HEK293 (cell line): ENCODE data around the gene HIF1A.

ENCODE experiments used
- BCL11A ChIP-seq: fragments of 450-650 bp; formaldehyde crosslinking; IDR thresholded peaks from 2 replicates; pipeline ENCODE4 v1.5.1; 2016; ENCODE audit warnings: low read depth, missing biosample characterization, missing genetic modification characterization
- GFI1B ChIP-seq: fragments of 450-650 bp; formaldehyde crosslinking; IDR thresholded peaks from 2 replicates; pipeline ENCODE4 v1.5.1; 2016; ENCODE audit warnings: missing biosample characterization, missing genetic modification characterization
- GLI4 ChIP-seq: fragments of 450-650 bp; formaldehyde crosslinking; IDR thresholded peaks from 2 replicates; pipeline ENCODE4 v1.5.1; 2016; ENCODE audit warnings: missing biosample characterization, missing genetic modification characterization
- TRIM28 ChIP-seq: IDR thresholded peaks from 2 replicates; pipeline ENCODE4 v1.6.1; 2011; ENCODE audit warnings: low read length, control low read depth, borderline replicate concordance
- WT1 ChIP-seq: fragments of 450-650 bp; formaldehyde crosslinking; IDR thresholded peaks from 2 replicates; pipeline ENCODE4 v1.5.1; 2016; ENCODE audit warnings: missing biosample characterization, missing genetic modification characterization
- ZNF114 ChIP-seq: fragments of 450-650 bp; formaldehyde crosslinking; IDR thresholded peaks from 2 replicates; pipeline ENCODE4 v1.5.0; 2017; ENCODE audit warnings: missing biosample characterization, missing genetic modification characterization
- ZNF155 ChIP-seq: fragments of 450-650 bp; formaldehyde crosslinking; IDR thresholded peaks from 2 replicates; pipeline ENCODE4 v1.5.1; 2016; ENCODE audit warnings: missing biosample characterization, missing genetic modification characterization
- ZNF202 ChIP-seq: fragments of 450-650 bp; formaldehyde crosslinking; IDR thresholded peaks from 2 replicates; pipeline ENCODE4 v1.5.1; 2016; ENCODE audit warnings: missing biosample characterization, missing genetic modification characterization, borderline replicate concordance
- ZNF37A ChIP-seq: fragments of 450-650 bp; IDR thresholded peaks from 2 replicates; pipeline ENCODE4 v1.5.1; 2018; ENCODE audit warnings: missing biosample characterization, missing genetic modification characterization
- ZNF530 ChIP-seq: fragments of 450-650 bp; formaldehyde crosslinking; IDR thresholded peaks from 2 replicates; pipeline ENCODE4 v1.5.1; 2016; ENCODE audit warnings: low read depth, missing biosample characterization, missing genetic modification characterization
- ZNF544 ChIP-seq: fragments of 450-650 bp; formaldehyde crosslinking; IDR thresholded peaks from 2 replicates; pipeline ENCODE4 v1.5.0; 2017; ENCODE audit warnings: missing biosample characterization, missing genetic modification characterization
- ZNF560 ChIP-seq: fragments of 450-650 bp; formaldehyde crosslinking; IDR thresholded peaks from 2 replicates; pipeline ENCODE4 v1.5.1; 2017; ENCODE audit warnings: missing biosample characterization, missing genetic modification characterization, borderline replicate concordance
- ZNF670 ChIP-seq: fragments of 450-650 bp; formaldehyde crosslinking; IDR thresholded peaks from 2 replicates; pipeline ENCODE4 v1.5.1; 2016; ENCODE audit warnings: missing biosample characterization, missing genetic modification characterization, low read depth
- ZNF677 ChIP-seq: fragments of 450-650 bp; IDR thresholded peaks from 2 replicates; pipeline ENCODE4 v1.5.0; 2018; ENCODE audit warnings: missing biosample characterization, mild to moderate bottlenecking, missing genetic modification characterization, moderate library complexity
- ZNF785 ChIP-seq: fragments of 450-650 bp; formaldehyde crosslinking; IDR thresholded peaks from 2 replicates; pipeline ENCODE4 v1.5.1; 2016; ENCODE audit warnings: missing biosample characterization, missing genetic modification characterization
- ZNF791 ChIP-seq: fragments of 450-650 bp; formaldehyde crosslinking; IDR thresholded peaks from 2 replicates; pipeline ENCODE4 v1.5.1; 2016; ENCODE audit warnings: missing biosample characterization, missing genetic modification characterization
- ZNF843 ChIP-seq: fragments of 450-650 bp; formaldehyde crosslinking; IDR thresholded peaks from 2 replicates; pipeline ENCODE4 v1.5.1; 2016; ENCODE audit warnings: missing biosample characterization, missing genetic modification characterization
- ZSCAN23 ChIP-seq: fragments of 450-650 bp; formaldehyde crosslinking; IDR thresholded peaks from 2 replicates; pipeline ENCODE4 v1.5.1; 2016; ENCODE audit warnings: missing biosample characterization, missing genetic modification characterization
- TF ChIP-seq, protein P1 (sequence below): fragments of 450-650 bp; formaldehyde crosslinking; IDR thresholded peaks from 2 replicates; pipeline ENCODE4 v1.5.1; 2016; ENCODE audit warnings: missing biosample characterization, missing genetic modification characterization
- TF ChIP-seq, protein P2 (sequence below): fragments of 450-650 bp; formaldehyde crosslinking; IDR thresholded peaks from 2 replicates; pipeline ENCODE4; 2016; ENCODE audit warnings: missing biosample characterization, missing genetic modification characterization
- TF ChIP-seq, protein P3 (sequence below): fragments of 450-650 bp; formaldehyde crosslinking; IDR thresholded peaks from 2 replicates; pipeline ENCODE4 v1.5.1; 2016; ENCODE audit warnings: missing biosample characterization, missing genetic modification characterization
- TF ChIP-seq, protein P4 (sequence below): fragments of 450-650 bp; formaldehyde crosslinking; IDR thresholded peaks from 2 replicates; pipeline ENCODE4 v1.5.1; 2016; ENCODE audit warnings: missing biosample characterization, missing genetic modification characterization
- TF ChIP-seq, protein P5 (sequence below): fragments of 450-650 bp; formaldehyde crosslinking; IDR thresholded peaks from 2 replicates; pipeline ENCODE4 v1.5.1; 2016; ENCODE audit warnings: missing biosample characterization, missing genetic modification characterization
- TF ChIP-seq, protein P6 (sequence below): fragments of 450-650 bp; formaldehyde crosslinking; IDR thresholded peaks from 2 replicates; pipeline ENCODE4 v1.5.1; 2016; ENCODE audit warnings: missing biosample characterization, missing genetic modification characterization
- TF ChIP-seq, protein P7 (sequence below): fragments of 450-650 bp; formaldehyde crosslinking; IDR thresholded peaks from 2 replicates; pipeline ENCODE4 v1.5.1; 2017; ENCODE audit warnings: missing biosample characterization, missing genetic modification characterization

Gene HIF1A

DNA sequence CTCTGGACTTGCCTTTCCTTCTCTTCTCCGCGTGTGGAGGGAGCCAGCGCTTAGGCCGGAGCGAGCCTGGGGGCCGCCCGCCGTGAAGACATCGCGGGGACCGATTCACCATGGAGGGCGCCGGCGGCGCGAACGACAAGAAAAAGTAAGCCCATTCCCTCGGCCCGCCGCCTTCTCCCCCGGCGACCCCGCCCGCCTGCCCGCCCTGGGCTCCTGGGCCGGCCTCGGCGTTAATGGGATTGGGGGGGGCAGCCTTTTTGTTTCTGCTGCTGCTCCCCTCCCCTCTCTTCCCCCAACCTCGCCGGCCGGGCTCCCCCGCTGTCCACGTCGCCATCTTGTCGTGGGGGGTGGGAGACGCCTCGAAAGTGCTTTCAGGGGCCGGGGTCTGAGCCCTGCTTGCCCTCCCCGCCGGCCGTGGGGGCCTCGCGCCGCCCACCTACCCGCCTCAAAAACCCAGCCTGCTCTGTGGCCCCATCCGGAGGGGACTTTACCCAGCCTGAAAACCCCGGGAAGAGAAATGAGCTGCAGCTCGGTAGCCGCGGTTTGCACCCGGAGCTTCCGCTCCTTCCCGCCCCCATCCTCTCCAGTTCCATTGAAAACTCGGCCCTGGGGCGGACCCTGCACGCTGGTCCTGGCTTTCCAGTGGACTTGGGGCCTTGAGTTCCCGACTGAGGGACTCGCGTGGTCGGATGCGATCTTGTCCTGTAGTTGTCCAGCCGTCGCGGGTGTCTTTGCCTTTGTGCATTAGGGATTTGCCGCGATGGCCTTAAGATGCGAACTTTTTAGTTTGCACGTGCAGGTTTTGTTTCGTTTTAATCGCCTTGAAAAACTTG, 598 bp downstream of the HIF1A start (continued):
- TF ChIP-seq, protein P1, sequence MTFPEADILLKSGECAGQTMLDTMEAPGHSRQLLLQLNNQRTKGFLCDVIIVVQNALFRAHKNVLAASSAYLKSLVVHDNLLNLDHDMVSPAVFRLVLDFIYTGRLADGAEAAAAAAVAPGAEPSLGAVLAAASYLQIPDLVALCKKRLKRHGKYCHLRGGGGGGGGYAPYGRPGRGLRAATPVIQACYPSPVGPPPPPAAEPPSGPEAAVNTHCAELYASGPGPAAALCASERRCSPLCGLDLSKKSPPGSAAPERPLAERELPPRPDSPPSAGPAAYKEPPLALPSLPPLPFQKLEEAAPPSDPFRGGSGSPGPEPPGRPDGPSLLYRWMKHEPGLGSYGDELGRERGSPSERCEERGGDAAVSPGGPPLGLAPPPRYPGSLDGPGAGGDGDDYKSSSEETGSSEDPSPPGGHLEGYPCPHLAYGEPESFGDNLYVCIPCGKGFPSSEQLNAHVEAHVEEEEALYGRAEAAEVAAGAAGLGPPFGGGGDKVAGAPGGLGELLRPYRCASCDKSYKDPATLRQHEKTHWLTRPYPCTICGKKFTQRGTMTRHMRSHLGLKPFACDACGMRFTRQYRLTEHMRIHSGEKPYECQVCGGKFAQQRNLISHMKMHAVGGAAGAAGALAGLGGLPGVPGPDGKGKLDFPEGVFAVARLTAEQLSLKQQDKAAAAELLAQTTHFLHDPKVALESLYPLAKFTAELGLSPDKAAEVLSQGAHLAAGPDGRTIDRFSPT = no peak
- TF ChIP-seq ZNF791 (tag by site-specific recombination) = no peak
- TF ChIP-seq, protein P2, sequence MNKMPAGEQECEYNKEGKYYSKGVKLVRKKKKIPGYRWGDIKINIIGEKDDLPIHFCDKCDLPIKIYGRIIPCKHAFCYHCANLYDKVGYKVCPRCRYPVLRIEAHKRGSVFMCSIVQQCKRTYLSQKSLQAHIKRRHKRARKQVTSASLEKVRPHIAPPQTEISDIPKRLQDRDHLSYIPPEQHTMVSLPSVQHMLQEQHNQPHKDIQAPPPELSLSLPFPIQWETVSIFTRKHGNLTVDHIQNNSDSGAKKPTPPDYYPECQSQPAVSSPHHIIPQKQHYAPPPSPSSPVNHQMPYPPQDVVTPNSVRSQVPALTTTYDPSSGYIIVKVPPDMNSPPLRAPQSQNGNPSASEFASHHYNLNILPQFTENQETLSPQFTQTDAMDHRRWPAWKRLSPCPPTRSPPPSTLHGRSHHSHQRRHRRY = no peak
- TF ChIP-seq ZNF560 (tag by site-specific recombination) = no peak
- no peak for TF ChIP-seq TRIM28
- TF ChIP-seq, protein P3, sequence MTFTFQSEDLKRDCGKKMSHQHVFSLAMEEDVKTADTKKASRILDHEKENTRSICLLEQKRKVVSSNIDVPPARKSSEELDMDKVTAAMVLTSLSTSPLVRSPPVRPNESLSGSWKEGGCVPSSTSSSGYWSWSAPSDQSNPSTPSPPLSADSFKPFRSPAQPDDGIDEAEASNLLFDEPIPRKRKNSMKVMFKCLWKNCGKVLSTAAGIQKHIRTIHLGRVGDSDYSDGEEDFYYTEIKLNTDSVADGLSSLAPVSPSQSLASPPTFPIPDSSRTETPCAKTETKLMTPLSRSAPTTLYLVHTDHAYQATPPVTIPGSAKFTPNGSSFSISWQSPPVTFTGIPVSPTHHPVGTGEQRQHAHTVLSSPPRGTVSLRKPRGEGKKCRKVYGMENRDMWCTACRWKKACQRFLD (tag by site-specific recombination) = peak; percentile 86; the same call in 1 of the 2 replicates
- TF ChIP-seq, protein P4, sequence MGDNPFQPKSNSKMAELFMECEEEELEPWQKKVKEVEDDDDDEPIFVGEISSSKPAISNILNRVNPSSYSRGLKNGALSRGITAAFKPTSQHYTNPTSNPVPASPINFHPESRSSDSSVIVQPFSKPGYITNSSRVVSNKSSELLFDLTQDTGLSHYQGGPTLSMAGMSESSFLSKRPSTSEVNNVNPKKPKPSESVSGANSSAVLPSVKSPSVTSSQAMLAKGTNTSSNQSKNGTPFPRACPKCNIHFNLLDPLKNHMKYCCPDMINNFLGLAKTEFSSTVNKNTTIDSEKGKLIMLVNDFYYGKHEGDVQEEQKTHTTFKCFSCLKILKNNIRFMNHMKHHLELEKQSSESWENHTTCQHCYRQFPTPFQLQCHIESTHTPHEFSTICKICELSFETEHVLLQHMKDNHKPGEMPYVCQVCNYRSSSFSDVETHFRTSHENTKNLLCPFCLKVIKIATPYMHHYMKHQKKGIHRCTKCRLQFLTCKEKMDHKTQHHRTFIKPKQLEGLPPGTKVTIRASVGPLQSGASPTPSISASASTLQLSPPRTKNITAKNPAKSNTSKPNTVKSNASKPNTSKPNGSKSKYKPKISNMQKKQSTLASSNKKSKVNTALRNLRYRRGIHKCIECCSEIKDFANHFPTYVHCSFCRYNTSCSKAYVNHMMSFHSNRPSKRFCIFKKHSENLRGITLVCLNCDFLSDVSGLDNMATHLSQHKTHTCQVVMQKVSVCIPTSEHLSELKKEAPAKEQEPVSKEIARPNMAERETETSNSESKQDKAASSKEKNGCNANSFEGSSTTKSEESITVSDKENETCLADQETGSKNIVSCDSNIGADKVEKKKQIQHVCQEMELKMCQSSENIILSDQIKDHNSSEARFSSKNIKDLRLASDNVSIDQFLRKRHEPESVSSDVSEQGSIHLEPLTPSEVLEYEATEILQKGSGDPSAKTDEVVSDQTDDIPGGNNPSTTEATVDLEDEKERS = no peak
- no peak for TF ChIP-seq ZNF843 (tag by site-specific recombination)
- TF ChIP-seq ZNF530 = no peak
- TF ChIP-seq, protein P5, sequence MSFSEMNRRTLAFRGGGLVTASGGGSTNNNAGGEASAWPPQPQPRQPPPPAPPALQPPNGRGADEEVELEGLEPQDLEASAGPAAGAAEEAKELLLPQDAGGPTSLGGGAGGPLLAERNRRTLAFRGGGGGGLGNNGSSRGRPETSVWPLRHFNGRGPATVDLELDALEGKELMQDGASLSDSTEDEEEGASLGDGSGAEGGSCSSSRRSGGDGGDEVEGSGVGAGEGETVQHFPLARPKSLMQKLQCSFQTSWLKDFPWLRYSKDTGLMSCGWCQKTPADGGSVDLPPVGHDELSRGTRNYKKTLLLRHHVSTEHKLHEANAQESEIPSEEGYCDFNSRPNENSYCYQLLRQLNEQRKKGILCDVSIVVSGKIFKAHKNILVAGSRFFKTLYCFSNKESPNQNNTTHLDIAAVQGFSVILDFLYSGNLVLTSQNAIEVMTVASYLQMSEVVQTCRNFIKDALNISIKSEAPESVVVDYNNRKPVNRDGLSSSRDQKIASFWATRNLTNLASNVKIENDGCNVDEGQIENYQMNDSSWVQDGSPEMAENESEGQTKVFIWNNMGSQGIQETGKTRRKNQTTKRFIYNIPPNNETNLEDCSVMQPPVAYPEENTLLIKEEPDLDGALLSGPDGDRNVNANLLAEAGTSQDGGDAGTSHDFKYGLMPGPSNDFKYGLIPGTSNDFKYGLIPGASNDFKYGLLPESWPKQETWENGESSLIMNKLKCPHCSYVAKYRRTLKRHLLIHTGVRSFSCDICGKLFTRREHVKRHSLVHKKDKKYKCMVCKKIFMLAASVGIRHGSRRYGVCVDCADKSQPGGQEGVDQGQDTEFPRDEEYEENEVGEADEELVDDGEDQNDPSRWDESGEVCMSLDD (tag by site-specific recombination) = peak; percentile 77
- TF ChIP-seq, protein P6, sequence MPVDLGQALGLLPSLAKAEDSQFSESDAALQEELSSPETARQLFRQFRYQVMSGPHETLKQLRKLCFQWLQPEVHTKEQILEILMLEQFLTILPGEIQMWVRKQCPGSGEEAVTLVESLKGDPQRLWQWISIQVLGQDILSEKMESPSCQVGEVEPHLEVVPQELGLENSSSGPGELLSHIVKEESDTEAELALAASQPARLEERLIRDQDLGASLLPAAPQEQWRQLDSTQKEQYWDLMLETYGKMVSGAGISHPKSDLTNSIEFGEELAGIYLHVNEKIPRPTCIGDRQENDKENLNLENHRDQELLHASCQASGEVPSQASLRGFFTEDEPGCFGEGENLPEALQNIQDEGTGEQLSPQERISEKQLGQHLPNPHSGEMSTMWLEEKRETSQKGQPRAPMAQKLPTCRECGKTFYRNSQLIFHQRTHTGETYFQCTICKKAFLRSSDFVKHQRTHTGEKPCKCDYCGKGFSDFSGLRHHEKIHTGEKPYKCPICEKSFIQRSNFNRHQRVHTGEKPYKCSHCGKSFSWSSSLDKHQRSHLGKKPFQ (tag by site-specific recombination) = no peak; the same call in 1 of the 2 replicates
- TF ChIP-seq GFI1B = no peak
- no peak for TF ChIP-seq ZNF785 (tag by site-specific recombination)
- TF ChIP-seq ZNF37A = no peak
- TF ChIP-seq ZNF155 = no peak
- peak; percentile 11; the same call in 1 of the 2 replicates for TF ChIP-seq WT1 (tag by site-specific recombination)
- no peak for TF ChIP-seq ZNF202 (tag by site-specific recombination)
- no peak for TF ChIP-seq ZNF677
- TF ChIP-seq ZNF670 (tag by site-specific recombination) = no peak
- no peak for TF ChIP-seq BCL11A (tag by site-specific recombination)
- TF ChIP-seq, protein P7, sequence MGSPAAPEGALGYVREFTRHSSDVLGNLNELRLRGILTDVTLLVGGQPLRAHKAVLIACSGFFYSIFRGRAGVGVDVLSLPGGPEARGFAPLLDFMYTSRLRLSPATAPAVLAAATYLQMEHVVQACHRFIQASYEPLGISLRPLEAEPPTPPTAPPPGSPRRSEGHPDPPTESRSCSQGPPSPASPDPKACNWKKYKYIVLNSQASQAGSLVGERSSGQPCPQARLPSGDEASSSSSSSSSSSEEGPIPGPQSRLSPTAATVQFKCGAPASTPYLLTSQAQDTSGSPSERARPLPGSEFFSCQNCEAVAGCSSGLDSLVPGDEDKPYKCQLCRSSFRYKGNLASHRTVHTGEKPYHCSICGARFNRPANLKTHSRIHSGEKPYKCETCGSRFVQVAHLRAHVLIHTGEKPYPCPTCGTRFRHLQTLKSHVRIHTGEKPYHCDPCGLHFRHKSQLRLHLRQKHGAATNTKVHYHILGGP (tag by site-specific recombination) = no peak
- no peak for TF ChIP-seq ZSCAN23 (tag by site-specific recombination)
- no peak for TF ChIP-seq GLI4 (tag by site-specific recombination)
- no peak for TF ChIP-seq ZNF544 (tag by site-specific recombination)
- TF ChIP-seq ZNF114 (tag by site-specific recombination) = no peak
